NCI-H526 (cell line): ENCODE measurements around the gene TTC17.
"Not testable (repeated sequence)": the region's sequence is repeated elsewhere in the genome, so short reads cannot be mapped to it uniquely, and the experiment has no call there.

Source experiments
- DNase-seq, 2 experiments: peaks; one replicate each; lab custom pipeline; 2025; lab: John Stamatoyannopoulos, UW

The TTC17 gene

GRCh38 chr11:43358801-43359421 is at the start of gene TTC17:
TSS of gene TTC17 (plus strand) at chr11:43358920. CDS start at chr11:43358955, 35 bp downstream.
- peak; percentile 89 to 98 for DNase-seq

GRCh38 chr11:43311791-43312607 is 46.7 kb upstream of the TTC17 start, which contains the start of gene API5:
TSS of gene API5 (plus strand) at chr11:43311996. CDS start at chr11:43312128, 132 bp downstream.
- peak; percentile 98 to 99 for DNase-seq

GRCh38 chr11:43315966-43316365 is 42.8 kb upstream of the TTC17 start:
- no peak for DNase-seq

- no peak for DNase-seq
Measured at GRCh38 chr11:43316451-43316850, 42.3 kb upstream of the TTC17 start.

GRCh38 chr11:43327987-43328386 is 30.7 kb upstream of the TTC17 start:
- DNase-seq = no peak

- no peak for DNase-seq
Measured at GRCh38 chr11:43328482-43328881, 30.2 kb upstream of the TTC17 start.

GRCh38 chr11:43341159-43341558 is 17.6 kb upstream of the TTC17 start:
- DNase-seq = no peak

GRCh38 chr11:43351426-43351825 is 7.3 kb upstream of the TTC17 start:
- not testable (repeated sequence) for DNase-seq

GRCh38 chr11:43354311-43354710 is 4.4 kb upstream of the TTC17 start:
- DNase-seq = no peak

GRCh38 chr11:43356336-43356735 is 2.4 kb upstream of the TTC17 start:
- no peak for DNase-seq

- DNase-seq = no peak
Measured at GRCh38 chr11:43358279-43358800, 380 bp upstream of the TTC17 start.

- DNase-seq = peak; percentile 18 to 65
Measured at GRCh38 chr11:43359422-43359818, 700 bp downstream of the TTC17 start.

GRCh38 chr11:43360361-43361032 is 1.8 kb downstream of the TTC17 start:
- no peak for DNase-seq

GRCh38 chr11:43366677-43367076 is 8.0 kb downstream of the TTC17 start:
- no peak for DNase-seq

GRCh38 chr11:43367382-43368178 is 8.9 kb downstream of the TTC17 start:
- DNase-seq = no peak

- DNase-seq = no peak
Measured at GRCh38 chr11:43376065-43376464, 17.3 kb downstream of the TTC17 start.

- no peak for DNase-seq
Measured at GRCh38 chr11:43376594-43376993, 17.9 kb downstream of the TTC17 start.

- no peak for DNase-seq
Measured at GRCh38 chr11:43377389-43377788, 18.7 kb downstream of the TTC17 start.

GRCh38 chr11:43378897-43379296 is 20.2 kb downstream of the TTC17 start:
- DNase-seq = no peak

GRCh38 chr11:43381802-43382201 is 23.1 kb downstream of the TTC17 start:
- DNase-seq = no peak

- no peak for DNase-seq
Measured at GRCh38 chr11:43382614-43383013, 23.9 kb downstream of the TTC17 start.

- no peak for DNase-seq
Measured at GRCh38 chr11:43384393-43384792, 25.7 kb downstream of the TTC17 start.
